CD14-positive monocyte (primary cell): ENCODE results near the gene TRMT5. TPM values are rescaled to one million over a fixed set of nuclear protein-coding genes. Genes with fewer than 3 reads are reported as not detected.

Experiments
- DNase-seq, 3 donors: peaks; one replicate each; pipeline ENCODE4 v3.0.0-alpha.2; 2011 to 2022
- H2AFZ ChIP-seq: 2 replicates; pipeline ENCODE4 v1.6.0; 2012; ENCODE audit warnings: mild to moderate bottlenecking, low read depth, low read length, inconsistent platforms; ENCODE audit not compliant: insufficient read depth, poor library complexity, severe bottlenecking
- H3K27ac ChIP-seq, 2 donors: 1 replicate in 1 of 2; 2 replicates in 1 of 2; pipeline ENCODE4 v1.5.1; 2012 to 2013; ENCODE audit warnings: low read length in 2 of 2, control low read depth in 1 of 2, inconsistent platforms in 1 of 2, low read depth in 1 of 2, mild to moderate bottlenecking in 1 of 2
- H3K27me3 ChIP-seq, 2 donors: one replicate each; pipeline versions ENCODE4 v1.6.0 to v1.6.1; 2011 to 2013; ENCODE audit warnings: low read length in 2 of 2; ENCODE audit not compliant: control insufficient read depth in 2 of 2, insufficient read depth in 2 of 2
- H3K36me3 ChIP-seq, 2 donors: replicated peaks in 1 of 2; 1 replicate in 1 of 2; 2 replicates in 1 of 2; pipeline versions ENCODE4 v1.5.1 to v1.6.1; 2012 to 2013; ENCODE audit warnings: low read length in 2 of 2, control low read depth in 1 of 2, inconsistent platforms in 1 of 2, mild to moderate bottlenecking in 1 of 2; ENCODE audit not compliant: insufficient read depth in 2 of 2, control insufficient read depth in 1 of 2
- H3K4me1 ChIP-seq, 2 donors: 1 replicate in 1 of 2; 2 replicates in 1 of 2; pipeline versions ENCODE4 v1.5.1 to v1.6.1; 2012 to 2013; ENCODE audit warnings: low read length in 2 of 2, control low read depth in 1 of 2, inconsistent platforms in 1 of 2, mild to moderate bottlenecking in 1 of 2, moderate library complexity in 1 of 2; ENCODE audit not compliant: insufficient read depth in 2 of 2, control insufficient read depth in 1 of 2
- H3K4me2 ChIP-seq: replicated peaks from 2 replicates; pipeline ENCODE3; 2012; ENCODE audit warnings: low read length, moderate library complexity, mild to moderate bottlenecking; ENCODE audit not compliant: poor library complexity, severe bottlenecking; ENCODE audit errors: extremely low read depth
- H3K4me3 ChIP-seq, 3 experiments: fragments of 200-600 bp in 1 of 3; sonication (generic) in 1 of 3; replicated peaks in 1 of 3; 1 replicate in 2 of 3; 2 replicates in 1 of 3; pipeline ENCODE4 v1.5.1; 2011 to 2013; ENCODE audit warnings: low read length in 3 of 3, mild to moderate bottlenecking in 3 of 3, control low read depth in 2 of 3, low read depth in 2 of 3, inconsistent platforms in 1 of 3, moderate library complexity in 1 of 3
- H3K79me2 ChIP-seq: 2 replicates; pipeline ENCODE4 v1.6.0; 2012; ENCODE audit warnings: mild to moderate bottlenecking, control low read depth, inconsistent platforms, low read length, moderate library complexity; ENCODE audit not compliant: insufficient read depth
- H3K9ac ChIP-seq: 2 replicates; pipeline ENCODE4 v1.6.0; 2017; ENCODE audit warnings: low read length, mild to moderate bottlenecking; ENCODE audit not compliant: insufficient read depth, poor library complexity, severe bottlenecking
- H3K9me3 ChIP-seq, 2 donors: replicated peaks in 1 of 2; 1 replicate in 1 of 2; 2 replicates in 1 of 2; pipeline versions ENCODE4 v1.5.1 to v1.6.1; 2012 to 2013; ENCODE audit warnings: low read length in 2 of 2, control low read depth in 1 of 2; ENCODE audit not compliant: control insufficient read depth in 1 of 2, insufficient read depth in 1 of 2
- H4K20me1 ChIP-seq: 2 replicates; pipeline ENCODE4 v1.6.0; 2012; ENCODE audit warnings: mild to moderate bottlenecking, low read length, control low read depth, moderate library complexity; ENCODE audit not compliant: insufficient read depth
- H3K27ac Mint-ChIP-seq, 7 donors: one replicate each; pipeline ENCODE4 v1.8.0; 2020; ENCODE audit warnings: mild to moderate bottlenecking in 7 of 7, mixed read lengths in 7 of 7, moderate library complexity in 6 of 7, inconsistent platforms in 2 of 7
- H3K27me3 Mint-ChIP-seq, 3 donors: one replicate each; pipeline ENCODE4 v1.8.0; 2021 to 2022; ENCODE audit warnings: low read depth in 3 of 3, mild to moderate bottlenecking in 3 of 3, mixed read lengths in 3 of 3, moderate library complexity in 3 of 3, inconsistent platforms in 1 of 3
- H3K36me3 Mint-ChIP-seq, 2 donors: one replicate each; pipeline ENCODE4 v1.8.0; 2020; ENCODE audit warnings: mixed read lengths in 2 of 2, inconsistent platforms in 1 of 2, mild to moderate bottlenecking in 1 of 2
- H3K4me1 Mint-ChIP-seq: one replicate; pipeline ENCODE4 v1.8.0; 2020; ENCODE audit warnings: mild to moderate bottlenecking, mixed read lengths
- H3K4me3 Mint-ChIP-seq, 2 donors: one replicate each; pipeline ENCODE4 v1.8.0; 2020; ENCODE audit warnings: mild to moderate bottlenecking in 2 of 2, mixed read lengths in 2 of 2, moderate library complexity in 1 of 2
- H3K9me3 Mint-ChIP-seq, 7 donors: one replicate each; pipeline ENCODE4 v1.8.0; 2020 to 2022; ENCODE audit warnings: mixed read lengths in 7 of 7, mild to moderate bottlenecking in 6 of 7, moderate library complexity in 6 of 7, inconsistent platforms in 2 of 7
- WGBS: methylation state at CpG from one replicate; pipeline ENCODE4 v1.1.5; 2013; ENCODE audit warnings: missing lambda C conversion rate; ENCODE audit not compliant: insufficient coverage; 5-methylcytosine and 5-hydroxymethylcytosine counted together
- intact Hi-C, 2 donors: fragments of 100-400 bp; cut with micrococcal nuclease; formaldehyde crosslinking; loops; one replicate each; pipeline versions ENCODE4 v1.15.0 to v1.15.1; 2023
- polyA plus RNA-seq, 3 donors: library from polyadenylated mRNA; depleted of rRNA in 1 of 3; unstranded in 2 of 3; stranded (reverse) in 1 of 3; fragments of 300-500 nt in 2 of 3; fragments of >200 nt in 1 of 3; fragmentation: Illumina TruSeq in 2 of 3; gene quantifications; 1 replicate in 2 of 3; 2 replicates in 1 of 3; pipeline ENCODE4 v1.2.3, GENCODE V29; 2012 to 2021
- small RNA-seq: library from RNA; depleted of rRNA; stranded (forward); fragments of <200 nt; gene quantifications from one replicate; pipeline ENCODE3, GENCODE V24; 2012; ENCODE audit warnings: low read depth; ENCODE audit not compliant: insufficient read length
- TF ChIP-seq, protein P1 (sequence below): fragments of 200-600 bp; IDR thresholded peaks from one replicate; pipeline ENCODE4 v1.8.0; 2022; ENCODE audit warnings: antibody characterized with exemption, mild to moderate bottlenecking

Gene TRMT5
- polyA plus RNA-seq, 3 donors, result 0.89 to 2.8 (median 1.9) TPM

DNA sequence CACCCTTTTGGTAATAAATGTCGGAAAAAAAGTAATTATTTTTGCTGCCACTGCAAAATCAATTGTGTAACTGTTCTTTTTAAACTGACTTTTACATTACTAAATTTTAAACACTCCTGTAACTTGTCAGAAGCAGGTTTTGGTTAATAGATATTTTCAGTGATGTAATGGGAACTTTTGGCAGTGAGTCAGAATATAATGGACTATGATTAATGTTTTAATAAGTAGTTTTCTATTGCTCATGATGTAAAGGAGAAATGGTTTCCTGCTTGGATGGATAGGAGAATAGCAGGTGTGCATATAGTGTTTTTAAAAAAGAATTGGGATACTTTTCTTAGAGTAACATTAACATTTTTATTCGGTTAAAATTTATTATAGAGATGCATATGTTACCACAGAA, 58.8 kb downstream of the TRMT5 start:
- Histone ChIP-seq H3K9ac (no peak overlapping the region), H3K4me3 (no peak overlapping the region), H3K4me1 (no peaks in the 10 kb centered on the region), H3K4me2 (no peak overlapping the region), H2AFZ (no peak overlapping the region), H3K79me2 (no peaks in the 10 kb centered on the region), H3K36me3 (no peaks in the 10 kb centered on the region), H3K9me3 (no peaks in the 10 kb centered on the region), H3K27ac (no peak overlapping the region), H4K20me1 (no peaks in the 10 kb centered on the region), H3K27me3 (no peaks in the 10 kb centered on the region)
- no CpG with 5 or more reads among the region's 2 CpGs for WGBS
- no peak for DNase-seq
- no peaks in the 10 kb centered on the region for H3K4me1 Mint-ChIP-seq
- H3K9me3 Mint-ChIP-seq, result peaks cover 0 to 6% (median 0%) of the 10 kb centered on the region in 7 donors
- H3K4me3 Mint-ChIP-seq, result no peak overlapping the region
- no peak overlapping the region for H3K27ac Mint-ChIP-seq
- peaks cover 7 to 9% of the 10 kb centered on the region in 2 donors for H3K36me3 Mint-ChIP-seq
- TF ChIP-seq, protein P1, sequence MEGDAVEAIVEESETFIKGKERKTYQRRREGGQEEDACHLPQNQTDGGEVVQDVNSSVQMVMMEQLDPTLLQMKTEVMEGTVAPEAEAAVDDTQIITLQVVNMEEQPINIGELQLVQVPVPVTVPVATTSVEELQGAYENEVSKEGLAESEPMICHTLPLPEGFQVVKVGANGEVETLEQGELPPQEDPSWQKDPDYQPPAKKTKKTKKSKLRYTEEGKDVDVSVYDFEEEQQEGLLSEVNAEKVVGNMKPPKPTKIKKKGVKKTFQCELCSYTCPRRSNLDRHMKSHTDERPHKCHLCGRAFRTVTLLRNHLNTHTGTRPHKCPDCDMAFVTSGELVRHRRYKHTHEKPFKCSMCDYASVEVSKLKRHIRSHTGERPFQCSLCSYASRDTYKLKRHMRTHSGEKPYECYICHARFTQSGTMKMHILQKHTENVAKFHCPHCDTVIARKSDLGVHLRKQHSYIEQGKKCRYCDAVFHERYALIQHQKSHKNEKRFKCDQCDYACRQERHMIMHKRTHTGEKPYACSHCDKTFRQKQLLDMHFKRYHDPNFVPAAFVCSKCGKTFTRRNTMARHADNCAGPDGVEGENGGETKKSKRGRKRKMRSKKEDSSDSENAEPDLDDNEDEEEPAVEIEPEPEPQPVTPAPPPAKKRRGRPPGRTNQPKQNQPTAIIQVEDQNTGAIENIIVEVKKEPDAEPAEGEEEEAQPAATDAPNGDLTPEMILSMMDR, result no peak
- intact Hi-C loops, result no loop called here
- no peaks in the 10 kb centered on the region for H3K27me3 Mint-ChIP-seq

Small RNA genes lying within 50 kb of the gene (small RNA-seq; reads per million reads assigned to genes)
- not detected for gene RNU6-398P

Other genes starting within 250 kb of the TRMT5 start
- gene MNAT1, start 246.3 kb downstream of the TRMT5 start, polyA plus RNA-seq, result 1 to 10 TPM; 4.1 to 5.8 (median 4.5) TPM
- 10 to 100 TPM; 10.3 to 15.9 (median 14.0) TPM for gene SLC38A6, start 166 bp upstream of the TRMT5 start, polyA plus RNA-seq